ENCODE measurements around the gene PEX14.

Gene PEX14

DNA sequence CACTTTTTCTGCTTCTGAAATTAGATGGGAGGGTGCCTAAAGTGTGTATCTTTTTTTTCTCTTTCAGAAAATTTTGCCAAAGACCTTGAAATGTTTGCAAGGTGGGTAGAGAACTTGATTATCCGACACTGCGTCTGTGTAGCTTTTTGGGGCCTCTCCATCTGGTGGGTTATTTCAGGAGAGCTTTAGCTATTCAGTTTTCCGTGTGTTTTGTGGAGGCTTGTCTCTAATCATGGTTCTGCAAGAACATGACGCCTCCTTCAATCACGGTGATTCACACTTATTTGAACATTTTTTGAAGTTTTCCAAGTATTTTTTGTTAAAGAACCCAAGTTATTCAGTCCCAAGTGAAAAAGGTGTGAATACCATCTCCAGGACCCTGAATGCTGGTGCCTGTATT lies 40.2 kb upstream of the PEX14 start:
- Histone ChIP-seq H3K4me1 (ENCODE audit: control insufficient read depth in 1 of 2, insufficient read depth in 2 of 2, low read length in 2 of 2) (peaks cover 35 to 41% of the 10 kb centered on the region in 2 donors), H3K27me3 (ENCODE audit: control insufficient read depth in 1 of 2, insufficient read depth in 2 of 2, low read length in 2 of 2) (no peaks in the 10 kb centered on the region), H3K27ac (ENCODE audit: low read depth, low read length) (no peak overlapping the region), H3K4me3 (ENCODE audit: low read depth in 1 of 2, low read length in 2 of 2) (peak overlapping the region in 1 of 2 donors; percentile 10), H3K36me3 (ENCODE audit: control insufficient read depth in 1 of 2, insufficient read depth in 2 of 2, low read length in 2 of 2) (no peaks in the 10 kb centered on the region), H3K9ac (ENCODE audit: low read depth in 1 of 2, low read length in 2 of 2) (no peak overlapping the region), H3K9me3 (ENCODE audit: control insufficient read depth in 1 of 2, low read length in 2 of 2) (no peaks in the 10 kb centered on the region)

DNA sequence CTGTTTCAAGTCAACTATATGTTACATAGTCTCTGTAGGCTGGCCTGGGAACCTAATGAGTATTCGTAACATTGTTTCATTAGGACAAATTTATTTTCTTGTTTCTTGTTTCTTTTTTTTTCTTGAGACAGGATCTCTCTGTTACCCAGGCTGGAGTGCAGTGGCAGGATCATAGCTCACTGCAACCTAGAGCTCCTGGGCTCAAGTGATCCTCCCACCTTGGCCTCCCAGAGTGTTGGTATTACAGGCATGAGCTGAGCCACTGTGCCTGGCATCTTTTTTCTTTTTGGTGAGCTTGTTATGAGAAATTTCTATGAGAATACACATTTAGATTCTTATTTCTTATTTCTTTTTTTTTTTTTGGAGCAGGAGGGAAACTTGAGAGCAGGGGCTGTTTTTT lies 37.7 kb upstream of the PEX14 start:
- Histone ChIP-seq H3K27ac (ENCODE audit: low read depth, low read length) (no peak overlapping the region), H3K9me3 (ENCODE audit: control insufficient read depth in 1 of 2, low read length in 2 of 2) (no peaks in the 10 kb centered on the region), H3K4me3 (ENCODE audit: low read depth in 1 of 2, low read length in 2 of 2) (no peak overlapping the region), H3K27me3 (ENCODE audit: control insufficient read depth in 1 of 2, insufficient read depth in 2 of 2, low read length in 2 of 2) (no peaks in the 10 kb centered on the region), H3K36me3 (ENCODE audit: control insufficient read depth in 1 of 2, insufficient read depth in 2 of 2, low read length in 2 of 2) (peaks cover 0 to 4% of the 10 kb centered on the region in 2 donors), H3K4me1 (ENCODE audit: control insufficient read depth in 1 of 2, insufficient read depth in 2 of 2, low read length in 2 of 2) (peaks cover 17 to 30% of the 10 kb centered on the region in 2 donors), H3K9ac (ENCODE audit: low read depth in 1 of 2, low read length in 2 of 2) (no peak overlapping the region)

DNA sequence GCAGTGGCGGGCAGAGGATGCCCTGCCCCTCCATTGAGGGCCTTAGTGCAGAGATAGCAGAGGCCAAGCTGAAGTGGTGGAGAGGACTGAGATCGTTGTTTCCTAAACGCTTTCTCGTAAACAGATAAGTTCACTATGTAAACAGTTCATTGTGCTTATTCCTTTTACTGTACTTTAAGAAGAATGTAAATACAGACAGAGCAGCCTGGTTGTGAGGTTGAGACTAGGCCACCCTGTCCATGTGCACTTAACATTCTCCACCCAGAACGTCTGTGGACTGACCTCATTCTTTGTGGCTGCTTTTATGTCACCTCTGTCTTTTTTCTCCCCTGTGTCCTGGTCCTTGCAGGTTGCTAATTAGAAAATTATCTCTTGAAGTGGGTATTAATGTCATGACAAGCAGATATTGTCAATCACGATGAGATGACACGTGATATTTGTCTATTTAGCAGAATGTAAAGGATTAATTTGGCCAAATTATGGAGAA lies 36.0 kb upstream of the PEX14 start:
- Histone ChIP-seq H3K4me3 (ENCODE audit: low read depth in 1 of 2, low read length in 2 of 2) (no peak overlapping the region), H3K36me3 (ENCODE audit: control insufficient read depth in 1 of 2, insufficient read depth in 2 of 2, low read length in 2 of 2) (peaks cover 0 to 8% of the 10 kb centered on the region in 2 donors), H3K9me3 (ENCODE audit: control insufficient read depth in 1 of 2, low read length in 2 of 2) (no peaks in the 10 kb centered on the region), H3K27ac (ENCODE audit: low read depth, low read length) (no peak overlapping the region), H3K9ac (ENCODE audit: low read depth in 1 of 2, low read length in 2 of 2) (no peak overlapping the region), H3K27me3 (ENCODE audit: control insufficient read depth in 1 of 2, insufficient read depth in 2 of 2, low read length in 2 of 2) (no peaks in the 10 kb centered on the region), H3K4me1 (ENCODE audit: control insufficient read depth in 1 of 2, insufficient read depth in 2 of 2, low read length in 2 of 2) (peaks cover under 1 to 19% of the 10 kb centered on the region in 2 donors)

DNA sequence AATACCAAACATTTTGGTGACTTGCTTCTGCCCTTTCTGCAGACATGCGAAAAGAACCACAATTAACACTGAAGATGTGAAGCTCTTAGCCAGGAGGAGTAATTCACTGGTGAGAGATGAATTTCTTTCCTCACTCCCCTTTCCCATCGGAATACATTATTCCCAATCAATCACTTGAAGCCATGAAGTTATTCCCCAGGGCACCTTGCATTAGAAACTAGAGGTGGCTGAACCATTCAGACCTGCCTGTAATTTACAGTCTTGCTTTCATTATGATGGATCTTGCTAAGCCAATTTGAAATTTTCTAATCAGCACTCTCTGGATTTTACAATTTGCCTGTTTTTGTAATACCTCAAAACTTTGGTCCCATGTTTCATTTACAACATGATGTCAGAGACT lies 34.4 kb upstream of the PEX14 start:
- H3K4me1 ChIP-seq (ENCODE audit: control insufficient read depth in 1 of 2, insufficient read depth in 2 of 2, low read length in 2 of 2) = peaks cover 0 to 9% of the 10 kb centered on the region in 2 donors
- H3K9ac ChIP-seq (ENCODE audit: low read depth in 1 of 2, low read length in 2 of 2) = no peak overlapping the region
- no peaks in the 10 kb centered on the region for H3K27me3 ChIP-seq (ENCODE audit: control insufficient read depth in 1 of 2, insufficient read depth in 2 of 2, low read length in 2 of 2)
- H3K4me3 ChIP-seq (ENCODE audit: low read depth in 1 of 2, low read length in 2 of 2) = no peak overlapping the region
- no peaks in the 10 kb centered on the region for H3K9me3 ChIP-seq (ENCODE audit: control insufficient read depth in 1 of 2, low read length in 2 of 2)
- H3K36me3 ChIP-seq (ENCODE audit: control insufficient read depth in 1 of 2, insufficient read depth in 2 of 2, low read length in 2 of 2) = peaks cover 0 to 8% of the 10 kb centered on the region in 2 donors
- H3K27ac ChIP-seq (ENCODE audit: low read depth, low read length) = no peak overlapping the region

DNA sequence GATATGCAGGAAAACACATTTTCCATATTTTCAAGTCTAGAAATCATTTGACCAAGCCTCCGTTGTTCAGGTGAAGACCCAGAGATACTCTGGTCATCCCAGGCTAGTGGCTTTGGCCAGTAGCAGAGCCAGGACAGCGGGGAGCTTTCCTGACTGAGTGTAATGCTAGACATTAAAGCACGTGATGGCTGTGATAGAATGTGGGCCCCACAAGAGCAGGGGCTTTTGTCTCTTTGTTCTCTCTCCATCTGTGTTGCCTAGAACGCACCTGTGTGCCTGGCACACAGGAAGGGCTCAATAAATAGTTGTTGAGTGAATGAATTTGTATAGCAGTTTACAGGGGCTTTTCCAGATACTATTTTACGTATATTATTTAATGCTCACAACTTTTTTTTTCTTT lies 34.0 kb upstream of the PEX14 start:
- H3K4me1 ChIP-seq (ENCODE audit: control insufficient read depth in 1 of 2, insufficient read depth in 2 of 2, low read length in 2 of 2) = peaks cover 0 to 9% of the 10 kb centered on the region in 2 donors
- no peak overlapping the region for H3K27ac ChIP-seq (ENCODE audit: low read depth, low read length)
- H3K4me3 ChIP-seq (ENCODE audit: low read depth in 1 of 2, low read length in 2 of 2) = no peak overlapping the region
- H3K9ac ChIP-seq (ENCODE audit: low read depth in 1 of 2, low read length in 2 of 2) = no peak overlapping the region
- peaks cover 0 to 8% of the 10 kb centered on the region in 2 donors for H3K36me3 ChIP-seq (ENCODE audit: control insufficient read depth in 1 of 2, insufficient read depth in 2 of 2, low read length in 2 of 2)
- no peaks in the 10 kb centered on the region for H3K9me3 ChIP-seq (ENCODE audit: control insufficient read depth in 1 of 2, low read length in 2 of 2)
- no peaks in the 10 kb centered on the region for H3K27me3 ChIP-seq (ENCODE audit: control insufficient read depth in 1 of 2, insufficient read depth in 2 of 2, low read length in 2 of 2)

DNA sequence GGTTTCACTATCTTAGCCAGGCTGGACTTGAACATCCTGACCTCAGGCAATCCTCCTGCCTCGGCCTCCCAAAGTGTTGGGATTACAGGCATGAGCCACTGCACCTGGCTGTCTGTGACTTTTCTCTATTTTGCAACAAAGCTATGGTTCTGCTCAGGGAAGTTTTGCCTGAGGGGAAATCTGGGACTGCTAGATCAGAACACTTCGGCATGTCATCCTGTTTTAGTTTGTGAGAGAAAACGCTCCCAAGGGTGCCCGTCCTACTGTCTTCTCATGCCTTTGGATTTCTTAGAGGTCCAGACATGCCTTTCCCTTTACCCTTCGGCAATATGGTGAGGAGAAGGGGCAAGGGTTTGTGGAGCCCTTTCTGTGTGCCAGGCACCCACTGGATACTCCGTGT lies 30.5 kb upstream of the PEX14 start:
- H3K4me3 ChIP-seq (ENCODE audit: low read depth in 1 of 2, low read length in 2 of 2) = no peak overlapping the region
- no peaks in the 10 kb centered on the region for H3K9me3 ChIP-seq (ENCODE audit: control insufficient read depth in 1 of 2, low read length in 2 of 2)
- H3K27me3 ChIP-seq (ENCODE audit: control insufficient read depth in 1 of 2, insufficient read depth in 2 of 2, low read length in 2 of 2) = no peaks in the 10 kb centered on the region
- H3K9ac ChIP-seq (ENCODE audit: low read depth in 1 of 2, low read length in 2 of 2) = no peak overlapping the region
- no peak overlapping the region for H3K27ac ChIP-seq (ENCODE audit: low read depth, low read length)
- H3K4me1 ChIP-seq (ENCODE audit: control insufficient read depth in 1 of 2, insufficient read depth in 2 of 2, low read length in 2 of 2) = no peaks in the 10 kb centered on the region
- H3K36me3 ChIP-seq (ENCODE audit: control insufficient read depth in 1 of 2, insufficient read depth in 2 of 2, low read length in 2 of 2) = peaks cover 0 to 8% of the 10 kb centered on the region in 2 donors

DNA sequence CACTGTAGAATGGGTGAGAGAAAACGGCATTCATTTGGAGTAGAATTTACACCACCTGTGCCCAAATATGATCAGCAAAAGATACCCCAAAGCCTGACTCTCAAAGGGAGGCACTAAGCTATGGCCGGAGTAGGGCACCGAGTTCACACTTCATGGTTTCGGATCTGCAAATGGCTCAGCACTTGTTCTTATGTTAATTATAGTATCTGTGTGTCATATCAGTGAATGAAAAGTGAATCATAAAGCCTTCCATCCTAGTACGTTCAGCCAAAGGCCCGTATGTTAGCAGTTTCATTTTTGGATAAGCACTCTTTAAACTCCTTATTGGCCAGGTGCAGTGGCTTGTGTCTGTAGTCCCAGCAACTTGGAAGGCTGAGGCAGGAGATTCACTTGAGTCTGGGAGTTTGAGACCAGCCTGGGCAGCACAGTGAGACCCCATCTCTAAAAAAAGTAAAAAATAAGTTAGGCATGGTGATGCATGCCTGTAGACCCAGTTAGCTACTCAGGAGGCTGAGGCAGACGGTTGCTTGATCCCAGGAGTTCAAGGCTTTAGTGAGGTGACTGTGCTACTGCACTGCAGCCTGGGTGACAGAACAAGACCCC lies 29.9 kb upstream of the PEX14 start:
- H3K27me3 ChIP-seq (ENCODE audit: control insufficient read depth in 1 of 2, insufficient read depth in 2 of 2, low read length in 2 of 2) = no peaks in the 10 kb centered on the region
- no peaks in the 10 kb centered on the region for H3K4me1 ChIP-seq (ENCODE audit: control insufficient read depth in 1 of 2, insufficient read depth in 2 of 2, low read length in 2 of 2)
- H3K4me3 ChIP-seq (ENCODE audit: low read depth in 1 of 2, low read length in 2 of 2) = no peak overlapping the region
- no peaks in the 10 kb centered on the region for H3K9me3 ChIP-seq (ENCODE audit: control insufficient read depth in 1 of 2, low read length in 2 of 2)
- H3K9ac ChIP-seq (ENCODE audit: low read depth in 1 of 2, low read length in 2 of 2) = no peak overlapping the region
- peaks cover 0 to 8% of the 10 kb centered on the region in 2 donors for H3K36me3 ChIP-seq (ENCODE audit: control insufficient read depth in 1 of 2, insufficient read depth in 2 of 2, low read length in 2 of 2)
- no peak overlapping the region for H3K27ac ChIP-seq (ENCODE audit: low read depth, low read length)

DNA sequence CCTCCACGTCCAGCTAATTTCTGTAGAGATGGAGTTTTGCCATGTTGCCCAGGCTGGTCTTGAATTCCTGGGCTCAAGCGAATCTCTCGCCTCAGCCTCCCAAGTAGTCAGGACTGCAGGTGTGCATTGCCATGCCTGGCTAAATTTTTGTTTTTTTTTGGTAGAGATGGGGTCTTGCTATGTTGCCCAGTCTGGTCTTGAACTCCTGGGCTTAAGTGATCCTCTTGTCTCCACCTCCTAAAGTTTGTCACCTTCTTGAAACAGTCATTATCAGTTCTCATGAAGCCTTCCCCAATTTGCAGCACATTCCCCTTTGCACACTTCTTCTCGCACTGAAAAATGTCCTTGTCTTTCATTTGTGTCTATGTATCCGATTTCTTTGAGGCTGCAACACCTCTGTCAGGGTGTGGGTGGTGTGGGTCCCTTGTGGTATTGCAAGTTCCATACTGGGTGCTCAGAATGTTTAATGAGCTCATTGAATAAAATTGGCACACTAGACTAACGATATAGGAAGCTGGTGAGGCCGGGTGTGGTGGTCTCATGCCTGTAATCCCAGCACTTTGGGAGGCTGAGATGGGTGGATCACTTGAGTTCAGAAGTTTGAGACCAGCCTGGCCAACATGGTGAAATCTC lies 27.8 kb upstream of the PEX14 start:
- Histone ChIP-seq H3K4me1 (ENCODE audit: control insufficient read depth in 1 of 2, insufficient read depth in 2 of 2, low read length in 2 of 2) (no peaks in the 10 kb centered on the region), H3K36me3 (ENCODE audit: control insufficient read depth in 1 of 2, insufficient read depth in 2 of 2, low read length in 2 of 2) (peaks cover 0 to 4% of the 10 kb centered on the region in 2 donors), H3K4me3 (ENCODE audit: low read depth in 1 of 2, low read length in 2 of 2) (no peak overlapping the region), H3K9me3 (ENCODE audit: control insufficient read depth in 1 of 2, low read length in 2 of 2) (no peaks in the 10 kb centered on the region), H3K27ac (ENCODE audit: low read depth, low read length) (no peak overlapping the region), H3K9ac (ENCODE audit: low read depth in 1 of 2, low read length in 2 of 2) (no peak overlapping the region), H3K27me3 (ENCODE audit: control insufficient read depth in 1 of 2, insufficient read depth in 2 of 2, low read length in 2 of 2) (no peaks in the 10 kb centered on the region)

DNA sequence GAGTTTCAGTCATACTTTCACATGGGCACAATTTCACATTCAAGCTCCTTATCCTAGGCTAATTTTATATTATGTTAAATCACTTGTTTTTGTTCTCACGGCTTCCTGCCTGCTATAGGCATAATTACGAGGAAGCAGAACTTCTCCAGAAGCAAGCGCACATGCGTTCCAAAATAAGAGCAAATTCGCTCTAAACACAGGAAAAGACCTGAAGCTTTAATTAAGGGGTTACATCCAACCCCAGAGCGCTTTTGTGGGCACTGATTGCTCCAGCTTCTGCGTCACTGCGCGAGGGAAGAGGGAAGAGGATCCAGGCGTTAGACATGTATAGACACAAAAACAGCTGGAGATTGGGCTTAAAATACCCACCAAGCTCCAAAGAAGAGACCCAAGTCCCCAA lies 25.0 kb upstream of the PEX14 start, which contains the start of gene CORT:
Gene CORT (plus strand): TSS at position 281 of the 400 bp plus-strand sequence. CDS start 193 bp downstream, outside the sequence.
- Histone ChIP-seq H3K27me3 (ENCODE audit: control insufficient read depth in 1 of 2, insufficient read depth in 2 of 2, low read length in 2 of 2) (no peaks in the 10 kb centered on the region), H3K27ac (ENCODE audit: low read depth, low read length) (no peak within 1 kb of the TSS), H3K9me3 (ENCODE audit: control insufficient read depth in 1 of 2, low read length in 2 of 2) (no peaks in the 10 kb centered on the region), H3K4me1 (ENCODE audit: control insufficient read depth in 1 of 2, insufficient read depth in 2 of 2, low read length in 2 of 2) (no peaks in the 10 kb centered on the region), H3K36me3 (ENCODE audit: control insufficient read depth in 1 of 2, insufficient read depth in 2 of 2, low read length in 2 of 2) (no peaks in the 10 kb centered on the region), H3K9ac (ENCODE audit: low read depth in 1 of 2, low read length in 2 of 2) (no peak within 1 kb of the TSS), H3K4me3 (ENCODE audit: low read depth in 1 of 2, low read length in 2 of 2) (no peak within 1 kb of the TSS)

DNA sequence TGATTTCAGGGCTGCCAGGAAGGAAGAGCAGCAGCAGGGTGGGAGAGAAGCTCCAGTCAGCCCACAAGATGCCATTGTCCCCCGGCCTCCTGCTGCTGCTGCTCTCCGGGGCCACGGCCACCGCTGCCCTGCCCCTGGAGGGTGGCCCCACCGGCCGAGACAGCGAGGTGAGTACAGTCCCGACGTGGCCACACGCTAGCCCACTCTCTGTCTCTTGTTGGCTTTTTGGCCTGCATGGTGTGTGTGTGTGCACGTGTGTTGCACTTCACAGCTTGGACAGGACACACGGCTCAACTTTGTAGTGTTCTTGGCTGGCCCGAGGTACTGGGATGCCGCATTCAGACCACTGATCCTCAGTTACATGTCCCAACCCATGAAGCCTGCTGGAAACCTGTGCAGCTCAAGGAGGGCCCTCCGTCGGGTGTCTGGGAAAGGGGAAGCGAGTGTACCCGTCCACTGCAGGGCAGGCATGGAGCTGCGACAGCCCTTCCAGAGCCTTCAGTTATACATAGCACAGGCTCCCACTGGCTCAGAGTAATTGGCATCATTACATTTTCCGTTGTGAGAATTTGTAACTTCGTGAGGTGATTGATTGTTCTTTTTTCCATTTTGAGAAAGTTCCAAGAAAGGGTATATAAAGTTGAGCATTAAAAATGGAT lies 24.5 kb upstream of the PEX14 start:
- no peaks in the 10 kb centered on the region for H3K27me3 ChIP-seq (ENCODE audit: control insufficient read depth in 1 of 2, insufficient read depth in 2 of 2, low read length in 2 of 2)
- no peaks in the 10 kb centered on the region for H3K4me1 ChIP-seq (ENCODE audit: control insufficient read depth in 1 of 2, insufficient read depth in 2 of 2, low read length in 2 of 2)
- H3K9ac ChIP-seq (ENCODE audit: low read depth in 1 of 2, low read length in 2 of 2) = no peak overlapping the region
- no peaks in the 10 kb centered on the region for H3K9me3 ChIP-seq (ENCODE audit: control insufficient read depth in 1 of 2, low read length in 2 of 2)
- no peaks in the 10 kb centered on the region for H3K36me3 ChIP-seq (ENCODE audit: control insufficient read depth in 1 of 2, insufficient read depth in 2 of 2, low read length in 2 of 2)
- no peak overlapping the region for H3K27ac ChIP-seq (ENCODE audit: low read depth, low read length)
- H3K4me3 ChIP-seq (ENCODE audit: low read depth in 1 of 2, low read length in 2 of 2) = no peak overlapping the region
